HepG2 (cell line): ENCODE results near the gene TATDN2.

Experiments used
- ATF2 ChIP-seq: sonication (generic); formaldehyde crosslinking; IDR thresholded peaks from 2 replicates; pipeline ENCODE4 v1.4.0; 2020; ENCODE audit warnings: missing genetic modification reagents
- CTCF ChIP-seq: sonication (generic); formaldehyde crosslinking; IDR thresholded peaks from 2 replicates; pipeline ENCODE4 v1.5.0; 2020; ENCODE audit warnings: mild to moderate bottlenecking, missing genetic modification reagents, moderate library complexity
- FOXA1 ChIP-seq, 2 experiments: fragments of 450-650 bp in 1 of 2; sonication (generic) in 1 of 2; formaldehyde crosslinking in 1 of 2; IDR thresholded peaks; 2 replicates each; pipeline versions ENCODE4 v1.4.0 to v1.6.1; 2016 to 2020; ENCODE audit warnings: missing genetic modification reagents in 1 of 2
- HMG20A ChIP-seq: IDR thresholded peaks from 2 replicates; pipeline ENCODE4 v1.6.1; 2016; ENCODE audit warnings: borderline replicate concordance
- NCOA2 ChIP-seq: sonication (generic); formaldehyde crosslinking; IDR thresholded peaks from 2 replicates; pipeline ENCODE4 v1.8.0; 2022; ENCODE audit warnings: inconsistent platforms
- REST ChIP-seq, 2 experiments: IDR thresholded peaks; 2 replicates each; pipeline ENCODE4 v1.6.1; 2011 to 2012; ENCODE audit warnings: low read length in 2 of 2, borderline replicate concordance in 1 of 2, low read depth in 1 of 2, mild to moderate bottlenecking in 1 of 2, moderate library complexity in 1 of 2
- RNF2 ChIP-seq: fragments of 450-650 bp; conservative IDR thresholded peaks from 2 replicates; pipeline ENCODE4 v1.6.1; 2016; ENCODE audit warnings: low read depth
- SMARCC2 ChIP-seq: fragments of 450-650 bp; IDR thresholded peaks from 2 replicates; pipeline ENCODE4 v1.6.1; 2017; ENCODE audit warnings: antibody characterized with exemption, mild to moderate bottlenecking
- ZNF530 ChIP-seq: sonication (generic); formaldehyde crosslinking; IDR thresholded peaks from 2 replicates; pipeline ENCODE4 v1.5.0; 2020; ENCODE audit warnings: low read depth, mild to moderate bottlenecking, missing genetic modification reagents

- no peak for TF ChIP-seq FOXA1 (IDR thresholded peaks at IDR 0.05)
- no peak for TF ChIP-seq FOXA1 (CRISPR knock-in tag; IDR thresholded peaks at IDR 0.05)
- TF ChIP-seq SMARCC2, result no peak
- TF ChIP-seq ATF2 (CRISPR knock-in tag), result no peak
- TF ChIP-seq RNF2, result no peak
- TF ChIP-seq ZNF530, result no peak
- no peak for TF ChIP-seq REST (IDR thresholded peaks at IDR 0.05; ENCODE audit: borderline replicate concordance in 1 of 2, low read depth in 1 of 2, low read length in 2 of 2)
- TF ChIP-seq HMG20A (CRISPR knock-in tag), result no peak
- no peak for TF ChIP-seq CTCF (CRISPR knock-in tag)
- TF ChIP-seq NCOA2 (CRISPR knock-in tag), result no peak
Observed at GRCh38 chr3:10281951-10282350, 33.7 kb downstream of the TATDN2 start.
